ENCODE data around the gene LRRC71.

The LRRC71 gene

DNA sequence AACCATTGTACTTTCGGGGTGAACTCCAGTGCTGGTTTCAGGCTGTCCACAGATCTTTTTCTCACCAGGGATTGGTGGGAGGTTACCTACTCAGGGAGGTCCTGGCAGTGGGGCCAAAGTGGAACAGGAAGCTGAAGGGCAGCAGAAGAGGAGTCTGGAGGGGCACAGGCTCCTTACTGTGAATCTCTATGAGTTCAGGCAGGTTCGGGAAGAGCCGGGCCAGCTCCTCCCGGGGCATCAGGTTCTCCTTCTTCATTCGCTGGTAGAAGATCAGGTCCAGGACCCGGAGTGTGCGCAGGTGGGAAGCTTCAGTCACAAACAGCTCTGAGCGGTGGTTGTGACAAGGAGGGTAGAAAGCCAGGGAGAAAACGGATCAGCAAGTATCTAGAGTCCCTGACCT lies 26.7 kb downstream of the LRRC71 start:
- no peak for DNase-seq (ENCODE audit: low read depth)

DNA sequence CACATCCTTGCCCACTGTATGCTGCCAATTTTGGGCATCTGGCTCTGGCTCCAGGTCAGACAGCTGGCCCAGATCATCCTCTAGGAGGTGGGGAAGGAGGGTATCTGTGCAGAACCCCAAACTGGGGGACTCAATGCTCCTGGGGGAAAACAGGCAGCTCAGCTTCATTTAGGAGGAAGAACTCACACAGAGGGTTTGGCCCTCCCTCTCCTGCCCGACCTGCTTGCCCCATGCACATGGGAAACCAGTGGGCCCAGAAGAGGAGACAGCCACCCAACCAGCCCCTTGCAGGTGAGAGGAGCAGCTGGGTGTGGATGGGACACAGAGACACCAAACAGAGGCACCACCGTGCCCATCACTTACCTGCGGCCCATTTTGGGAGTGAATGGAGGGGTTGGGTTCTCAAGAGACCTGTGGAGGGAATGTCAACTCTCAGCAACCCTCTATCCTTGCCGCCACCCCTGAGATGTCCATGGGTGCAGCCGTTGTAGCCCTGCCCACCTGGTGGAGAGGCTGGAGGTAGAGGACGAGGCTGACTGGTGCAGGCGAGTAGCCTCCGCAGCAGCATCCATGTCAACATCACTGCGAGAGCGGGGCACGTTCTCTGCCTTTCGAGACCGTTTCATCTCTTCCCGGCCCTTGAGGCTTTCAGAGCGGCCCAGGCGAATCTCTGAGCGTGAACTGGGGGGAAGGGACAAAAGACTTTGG lies 27.5 kb downstream of the LRRC71 start:
- DNase-seq (ENCODE audit: low read depth) = no peak

GRCh38 chr1:156948708-156949107 lies 28.3 kb downstream of the LRRC71 start:
- DNase-seq (ENCODE audit: low read depth) = no peak

DNA sequence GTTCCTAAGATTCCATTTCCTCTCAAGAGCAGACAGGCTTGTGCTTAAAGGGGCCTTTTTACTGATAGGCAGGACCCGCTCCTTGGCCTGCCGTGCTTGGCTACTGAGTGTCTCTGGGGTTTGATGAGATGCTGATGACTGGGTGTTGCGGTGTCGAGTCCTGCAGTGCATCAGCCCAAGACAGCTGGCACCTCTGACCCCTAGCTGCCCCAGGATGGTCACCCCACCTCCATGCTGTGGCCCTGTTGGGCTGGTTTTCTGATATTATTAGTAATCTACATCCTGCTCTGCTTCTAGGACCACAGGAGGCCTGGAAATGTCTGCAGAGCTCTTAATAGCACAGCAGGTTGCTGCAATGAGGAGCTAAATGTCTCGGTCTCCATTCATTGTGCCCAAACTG lies 28.7 kb downstream of the LRRC71 start:
- DNase-seq (ENCODE audit: low read depth) = no peak

GRCh38 chr1:156951371-156951770 lies 30.9 kb downstream of the LRRC71 start:
- no peak for DNase-seq (ENCODE audit: low read depth)

DNA sequence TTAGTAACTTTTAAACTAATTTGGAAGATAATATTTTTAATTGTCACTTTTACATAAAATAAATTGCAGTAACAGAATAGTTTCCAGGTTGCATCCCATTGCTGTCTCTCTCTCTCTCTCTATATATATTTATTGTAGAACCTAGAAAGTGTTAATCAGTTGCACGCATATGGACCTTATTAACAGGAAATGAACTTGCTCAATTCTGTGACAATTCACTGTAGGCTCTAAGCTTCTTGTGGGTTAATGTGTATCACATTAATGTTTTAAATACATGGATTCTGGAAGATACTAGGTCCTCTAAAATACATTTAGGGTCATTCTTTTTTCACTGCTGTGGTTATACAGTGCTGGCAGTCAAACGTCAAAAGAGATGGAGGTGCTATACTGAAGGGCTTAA lies 33.1 kb downstream of the LRRC71 start:
- no peak for DNase-seq (ENCODE audit: low read depth)

GRCh38 chr1:156956333-156956732 lies 35.9 kb downstream of the LRRC71 start:
- no peak for DNase-seq (ENCODE audit: low read depth)

- DNase-seq (ENCODE audit: low read depth) = no peak
Observed at GRCh38 chr1:156957634-156958033, 37.2 kb downstream of the LRRC71 start.

DNA sequence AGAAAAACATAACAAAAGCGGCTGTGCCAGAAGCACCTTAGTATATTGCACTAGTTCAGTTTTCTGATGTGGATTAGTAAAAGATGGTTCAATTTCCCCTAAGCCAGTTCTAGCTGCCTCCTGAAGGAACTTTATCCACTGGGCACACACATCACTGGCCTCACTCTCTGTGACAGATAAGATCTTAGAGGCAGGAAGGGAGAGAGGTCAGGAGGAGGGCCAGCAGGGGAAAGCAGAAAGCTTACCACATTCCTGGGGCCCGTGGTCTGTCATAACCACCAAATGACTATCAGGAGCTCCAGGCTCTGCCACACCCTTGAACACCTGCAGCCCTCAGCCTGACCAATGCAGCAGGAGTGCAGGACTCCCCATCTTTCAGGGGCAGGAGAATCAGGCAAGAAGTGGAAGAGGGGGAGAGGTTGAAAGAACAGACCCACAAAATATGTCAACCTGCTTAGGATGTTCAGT lies 37.8 kb downstream of the LRRC71 start:
- no peak for DNase-seq (ENCODE audit: low read depth)

DNA sequence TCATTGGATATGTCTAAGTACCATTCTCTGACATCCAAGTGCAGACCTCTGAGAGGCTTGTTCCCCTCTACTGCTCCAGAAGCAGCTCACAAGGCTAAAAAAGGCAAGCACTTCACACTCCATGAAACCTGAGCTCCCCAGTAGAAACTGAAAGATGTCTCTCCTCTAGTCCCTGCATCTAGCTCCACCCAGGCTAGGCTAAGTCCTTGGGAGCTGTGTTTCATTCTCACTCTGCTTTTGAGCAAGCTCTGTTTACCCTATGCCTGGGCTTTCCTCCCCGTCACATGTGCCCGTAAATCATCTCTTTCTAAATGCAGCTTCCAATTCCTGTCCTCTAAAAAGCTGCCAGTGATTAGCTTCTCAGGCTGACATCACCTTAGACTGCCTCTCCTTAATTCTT lies 39.0 kb downstream of the LRRC71 start:
- peak; percentile 6 for DNase-seq (ENCODE audit: low read depth)

- no peak for DNase-seq (ENCODE audit: low read depth)
Observed at GRCh38 chr1:156959925-156960324, 39.5 kb downstream of the LRRC71 start.

GRCh38 chr1:156961709-156962108 lies 41.3 kb downstream of the LRRC71 start:
- no peak for DNase-seq (ENCODE audit: low read depth)

- no peak for DNase-seq (ENCODE audit: low read depth)
Observed at GRCh38 chr1:156963621-156964020, 43.2 kb downstream of the LRRC71 start.

- DNase-seq (ENCODE audit: low read depth) = no peak
Observed at GRCh38 chr1:156964441-156964840, 44.0 kb downstream of the LRRC71 start.

DNA sequence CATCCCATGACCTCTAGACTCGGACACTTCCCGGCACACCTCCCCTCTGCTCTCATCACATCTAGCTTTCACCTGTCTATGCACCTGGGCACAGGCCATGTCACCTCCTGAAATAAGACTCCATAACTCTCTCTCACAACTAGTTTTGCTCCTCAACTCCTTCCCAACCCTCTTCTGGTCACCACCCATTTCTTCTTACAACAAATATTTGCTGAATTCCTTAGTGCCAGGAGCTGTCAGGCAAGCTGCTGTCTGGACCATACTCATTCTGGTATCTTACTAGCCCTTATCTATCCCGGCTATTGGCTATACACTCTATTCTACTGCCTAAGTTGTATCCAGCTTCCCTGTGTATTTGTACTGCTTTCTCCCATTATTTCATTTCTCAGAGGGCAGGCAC lies 49.1 kb downstream of the LRRC71 start:
- no peak for DNase-seq (ENCODE audit: low read depth)

DNA sequence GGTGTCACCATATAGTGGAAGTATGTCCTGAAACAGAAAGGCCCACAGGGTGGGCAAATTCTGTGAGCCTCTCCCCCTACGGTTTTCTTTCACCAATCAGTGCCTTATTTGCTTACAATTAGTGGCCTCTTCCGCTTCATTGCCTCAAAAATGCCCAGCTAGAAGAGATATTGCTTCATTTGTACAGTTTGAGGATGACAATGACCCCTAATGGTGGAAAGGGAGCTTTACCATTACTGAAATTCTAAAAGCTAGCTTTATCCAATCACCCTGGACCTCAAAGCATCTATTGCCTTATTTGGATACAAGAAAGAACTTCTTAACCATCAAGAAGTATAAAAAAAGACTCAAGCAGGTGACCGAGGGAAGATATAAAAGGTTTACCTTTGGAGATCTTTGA lies 49.6 kb downstream of the LRRC71 start:
- no peak for DNase-seq (ENCODE audit: low read depth)

DNA sequence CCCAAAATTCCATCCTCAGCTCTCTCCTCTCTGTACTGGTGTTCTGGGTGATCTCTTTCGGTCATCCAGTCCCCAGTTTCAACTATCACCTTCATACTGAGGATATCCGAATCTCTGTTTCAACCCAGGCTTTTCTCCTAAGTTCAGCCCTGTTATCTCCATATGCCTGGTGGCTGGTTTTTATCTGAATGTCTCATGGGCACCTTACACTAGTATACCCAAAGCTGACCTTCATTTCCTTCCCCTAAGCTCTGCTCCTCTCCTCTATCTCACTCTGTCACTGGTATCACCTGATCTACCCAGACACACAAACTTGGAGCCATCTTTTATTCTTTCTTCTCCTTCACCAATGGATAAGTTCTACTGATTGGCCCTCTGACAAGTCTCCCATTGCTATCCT lies 53.0 kb downstream of the LRRC71 start:
- DNase-seq (ENCODE audit: low read depth) = no peak

DNA sequence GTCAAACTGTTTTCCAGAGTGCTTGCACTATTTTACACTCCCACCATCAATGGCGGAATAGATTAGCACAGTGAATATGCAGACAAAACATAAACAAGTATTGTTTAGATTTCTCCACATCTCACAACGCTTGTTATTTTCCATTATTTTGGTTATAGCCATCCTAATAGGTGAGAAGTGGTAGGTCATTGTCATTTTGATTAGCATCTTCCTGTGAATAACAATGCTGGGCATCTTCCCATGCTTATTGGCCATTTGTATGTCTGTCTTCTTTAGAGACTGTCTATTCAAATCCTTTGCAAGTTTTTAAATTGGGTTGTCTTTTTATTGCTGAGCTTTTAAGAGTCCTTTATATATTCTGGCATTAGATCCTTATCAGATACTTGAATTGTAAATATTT lies 54.7 kb downstream of the LRRC71 start:
- no peak for DNase-seq (ENCODE audit: low read depth)

DNA sequence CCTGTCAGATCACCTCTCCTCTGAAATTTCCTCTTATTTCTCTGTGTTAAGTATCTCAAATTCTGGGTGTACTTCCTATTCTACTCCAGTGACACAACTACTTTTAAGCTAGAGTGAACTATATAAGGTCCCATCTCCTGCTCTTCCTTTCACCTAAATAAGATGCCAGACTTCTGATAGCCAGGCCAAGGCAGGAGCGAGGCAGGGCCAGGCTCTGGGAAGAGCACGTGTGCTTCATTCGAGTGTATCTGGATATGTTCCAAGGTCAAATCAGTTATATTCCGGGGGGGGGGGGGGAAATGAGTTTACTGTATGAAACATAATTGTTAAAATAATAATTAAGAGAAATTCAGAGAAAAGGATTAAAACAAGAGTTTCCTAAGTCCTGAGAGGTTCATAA lies 60.1 kb downstream of the LRRC71 start:
- DNase-seq (ENCODE audit: low read depth) = no peak
